GM12878 (cell line): Measurements from ENCODE around the gene GPR21. TPM values are rescaled to one million over a fixed set of nuclear protein-coding genes. Genes with fewer than 3 reads are reported as not detected.

Experiments
- ATAC-seq: fragments of 200-7000 bp; cut with Tn5 transposase; 3 replicates; pipeline ENCODE4 v1.9.1; 2020; ENCODE audit warnings: mild to moderate bottlenecking, moderate library complexity
- BruUV-seq: library from RNA; stranded (reverse); fragments of 400-500 nt; replicated peaks from 2 replicates; lab custom pipeline; 2021; lab: Mats Ljungman, UMichigan
- CTCF ChIA-PET: fragments of 300-600 bp; sonication (Branson Sonifier 250); formaldehyde crosslinking; extraction: SDS; loops from one replicate; lab custom pipeline; 2021; ENCODE audit warnings: inconsistent platforms; lab: Yijun Ruan, JAX
- POLR2A ChIA-PET: fragments of 350-600 bp; formaldehyde crosslinking; extraction: SDS; loops from one replicate; lab custom pipeline; 2021; ENCODE audit warnings: inconsistent platforms; lab: Charles Lee
- RAD21 ChIA-PET: fragments of 300-600 bp; sonication (Branson Sonifier 250); formaldehyde crosslinking; loops from one replicate; lab custom pipeline; 2023; ENCODE audit warnings: antibody characterized with exemption; ENCODE audit not compliant: unreplicated experiment; lab: Charles Lee
- SMC1A ChIA-PET: fragments of 300-600 bp; sonication (Branson Sonifier 250); formaldehyde crosslinking; loops from one replicate; lab custom pipeline; 2023; ENCODE audit not compliant: unreplicated experiment, uncharacterized antibody; lab: Charles Lee
- DNase-seq: peaks from one replicate; pipeline ENCODE4 v3.0.0-alpha.2; 2011; ENCODE audit warnings: low read depth, low spot score
- FAIRE-seq: peaks from 3 replicates; lab custom pipeline; 2011; peaks lifted over from hg19 to GRCh38; lab: Jason Lieb, UNC
- H2AFZ ChIP-seq: 2 replicates; pipeline ENCODE4 v1.6.0; 2011; ENCODE audit warnings: low read depth, low read length, control low read depth; ENCODE audit not compliant: control insufficient read depth
- H3K27ac ChIP-seq: 2 replicates; pipeline ENCODE4 v1.5.1; 2011; ENCODE audit warnings: control low read depth; ENCODE audit not compliant: control insufficient read depth, insufficient read depth
- H3K27me3 ChIP-seq, 2 experiments: replicated peaks in 1 of 2; 2 replicates each; pipeline versions ENCODE4 v1.6.0 to v1.6.1; 2011; ENCODE audit warnings: low read length in 1 of 2; ENCODE audit not compliant: control insufficient read depth in 2 of 2, insufficient read depth in 2 of 2
- H3K36me3 ChIP-seq, 2 experiments: 2 replicates each; pipeline ENCODE4 v1.5.1; 2011; ENCODE audit warnings: low read length in 1 of 2; ENCODE audit not compliant: control insufficient read depth in 2 of 2, insufficient read depth in 2 of 2
- H3K4me1 ChIP-seq: 2 replicates; pipeline ENCODE4 v1.6.1; 2011; ENCODE audit warnings: mild to moderate bottlenecking, low read length, moderate library complexity, mixed read lengths; ENCODE audit not compliant: control insufficient read depth, insufficient read depth
- H3K4me2 ChIP-seq: 2 replicates; pipeline ENCODE4 v1.6.0; 2011; ENCODE audit warnings: control low read depth; ENCODE audit not compliant: control insufficient read depth, insufficient read depth
- H3K4me3 ChIP-seq: fragments of 200-600 bp; sonication (generic); 2 replicates; pipeline ENCODE4 v1.5.1; 2016
- H3K79me2 ChIP-seq: 2 replicates; pipeline ENCODE4 v1.6.0; 2011; ENCODE audit warnings: low read length; ENCODE audit not compliant: control insufficient read depth, insufficient read depth
- H3K9ac ChIP-seq: 2 replicates; pipeline ENCODE4 v1.8.0; 2011; ENCODE audit warnings: low read length, control low read depth, mixed read lengths; ENCODE audit not compliant: control insufficient read depth, insufficient read depth
- H3K9me3 ChIP-seq: replicated peaks from 3 replicates; pipeline ENCODE4 v1.5.1; 2011; ENCODE audit warnings: mild to moderate bottlenecking, low read length; ENCODE audit not compliant: control insufficient read depth, insufficient read depth
- H4K20me1 ChIP-seq: 2 replicates; pipeline ENCODE4 v1.6.0; 2011; ENCODE audit not compliant: control insufficient read depth, insufficient read depth
- FOXK2 ChIP-seq: fragments of 450-650 bp; IDR thresholded peaks from 2 replicates; pipeline ENCODE4 v1.6.1; 2017; ENCODE audit warnings: mild to moderate bottlenecking, moderate library complexity
- WGBS: methylation state at CpG from one replicate; pipeline ENCODE4 v1.1.6; 2016; ENCODE audit warnings: low lambda C conversion rate; ENCODE audit not compliant: insufficient replicate concordance, insufficient coverage; ENCODE audit errors: missing lambda C conversion rate; 5-methylcytosine and 5-hydroxymethylcytosine counted together
- in situ Hi-C: fragments of 300-500 bp; cut with MboI; formaldehyde crosslinking; loops from 9 replicates; pipeline ENCODE4 v1.14.3; 2018; ENCODE audit warnings: mixed read lengths
- intact Hi-C: fragments of 100-400 bp; cut with micrococcal nuclease; formaldehyde crosslinking; loops from one replicate; pipeline ENCODE4 v1.14.2; 2022; ENCODE audit not compliant: unreplicated experiment
- polyA plus RNA-seq, 11 experiments: library from polyadenylated mRNA; depleted of rRNA in 4 of 11; unstranded in 6 of 11; stranded (reverse) in 5 of 11; fragments of >200 nt; fragmentation: Nextera tagmentation in 4 of 11; fragmentation: Illumina TruSeq in 1 of 11; extraction: Ambion mirVana in 4 of 11; extraction: Trizol in 1 of 11; gene quantifications; 1 replicate in 1 of 11; 2 replicates in 10 of 11; pipeline versions ENCODE4 v1.2.1 to v1.2.3, GENCODE V29; 2011 to 2016; ENCODE audit warnings: inconsistent platforms in 2 of 11, missing spikeins in 2 of 11, low read depth in 1 of 11
- total RNA-seq, 4 experiments: library from RNA; depleted of rRNA in 3 of 4; stranded (reverse); fragments of >200 nt in 3 of 4; fragmentation: Illumina TruSeq in 1 of 4; extraction: Trizol in 1 of 4; gene quantifications; 2 replicates each; pipeline versions ENCODE4 v1.2.1 to v1.2.3, GENCODE V29; 2013 to 2021
- TF ChIP-seq, protein P1 (sequence below): fragments of 450-650 bp; IDR thresholded peaks from 2 replicates; pipeline ENCODE4 v1.6.1; 2018; ENCODE audit warnings: mild to moderate bottlenecking, low read depth, moderate library complexity; ENCODE audit not compliant: partially characterized antibody
- TF ChIP-seq, protein P2 (sequence below): fragments of 450-650 bp; formaldehyde crosslinking; IDR thresholded peaks from 2 replicates; pipeline ENCODE4 v1.4.0; 2022; ENCODE audit warnings: mild to moderate bottlenecking, moderate library complexity

GPR21 gene
- total and polyA plus RNA-seq, 10 of the 15 experiments (the other 5 are each of a cell fraction or from before 2014, with no cell fraction given) = 0.09 to 1.9 (median 0.57) TPM; not detected in 4

DNA sequence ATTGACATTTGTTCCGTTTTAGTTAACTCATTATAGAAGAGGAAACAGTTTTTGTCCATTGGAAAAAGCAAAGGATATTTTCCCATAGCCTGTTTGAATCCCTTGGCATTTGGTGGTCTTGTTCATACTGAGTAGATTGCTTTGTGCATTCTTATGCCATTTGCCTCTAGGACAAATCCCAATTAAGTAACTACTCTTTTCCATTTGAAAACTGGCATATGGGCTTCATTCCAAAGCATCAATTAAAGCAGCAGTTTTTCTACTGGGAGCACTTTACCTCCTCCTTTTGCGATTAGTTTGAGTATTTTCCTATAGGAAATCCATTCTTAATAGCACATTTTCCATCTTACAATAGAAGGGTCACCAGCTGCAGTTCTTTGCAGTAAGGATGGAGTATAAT is 31.2 kb downstream of the GPR21 start:
- DNase-seq (no peak), FAIRE-seq (no peak), ATAC-seq (no peak)
- 97% methylated on average over 2 of the region's 2 CpGs for WGBS
- Histone ChIP-seq H3K36me3 (peaks cover 0 to 14% of the 10 kb centered on the region in 2 experiments; a peak in 3 of 4 replicates), H3K4me2 (no peak overlapping the region), H3K4me1 (no peaks in the 10 kb centered on the region), H3K27me3 (no peaks in the 10 kb centered on the region), H3K27ac (no peak overlapping the region), H3K4me3 (no peak overlapping the region), H2AFZ (no peak overlapping the region), H3K9me3 (no peaks in the 10 kb centered on the region), H3K79me2 (no peaks in the 10 kb centered on the region), H4K20me1 (no peaks in the 10 kb centered on the region), H3K9ac (no peak overlapping the region)
- TF ChIP-seq, protein P1, sequence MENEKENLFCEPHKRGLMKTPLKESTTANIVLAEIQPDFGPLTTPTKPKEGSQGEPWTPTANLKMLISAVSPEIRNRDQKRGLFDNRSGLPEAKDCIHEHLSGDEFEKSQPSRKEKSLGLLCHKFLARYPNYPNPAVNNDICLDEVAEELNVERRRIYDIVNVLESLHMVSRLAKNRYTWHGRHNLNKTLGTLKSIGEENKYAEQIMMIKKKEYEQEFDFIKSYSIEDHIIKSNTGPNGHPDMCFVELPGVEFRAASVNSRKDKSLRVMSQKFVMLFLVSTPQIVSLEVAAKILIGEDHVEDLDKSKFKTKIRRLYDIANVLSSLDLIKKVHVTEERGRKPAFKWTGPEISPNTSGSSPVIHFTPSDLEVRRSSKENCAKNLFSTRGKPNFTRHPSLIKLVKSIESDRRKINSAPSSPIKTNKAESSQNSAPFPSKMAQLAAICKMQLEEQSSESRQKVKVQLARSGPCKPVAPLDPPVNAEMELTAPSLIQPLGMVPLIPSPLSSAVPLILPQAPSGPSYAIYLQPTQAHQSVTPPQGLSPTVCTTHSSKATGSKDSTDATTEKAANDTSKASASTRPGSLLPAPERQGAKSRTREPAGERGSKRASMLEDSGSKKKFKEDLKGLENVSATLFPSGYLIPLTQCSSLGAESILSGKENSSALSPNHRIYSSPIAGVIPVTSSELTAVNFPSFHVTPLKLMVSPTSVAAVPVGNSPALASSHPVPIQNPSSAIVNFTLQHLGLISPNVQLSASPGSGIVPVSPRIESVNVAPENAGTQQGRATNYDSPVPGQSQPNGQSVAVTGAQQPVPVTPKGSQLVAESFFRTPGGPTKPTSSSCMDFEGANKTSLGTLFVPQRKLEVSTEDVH = no peak
- TF ChIP-seq, protein P2, sequence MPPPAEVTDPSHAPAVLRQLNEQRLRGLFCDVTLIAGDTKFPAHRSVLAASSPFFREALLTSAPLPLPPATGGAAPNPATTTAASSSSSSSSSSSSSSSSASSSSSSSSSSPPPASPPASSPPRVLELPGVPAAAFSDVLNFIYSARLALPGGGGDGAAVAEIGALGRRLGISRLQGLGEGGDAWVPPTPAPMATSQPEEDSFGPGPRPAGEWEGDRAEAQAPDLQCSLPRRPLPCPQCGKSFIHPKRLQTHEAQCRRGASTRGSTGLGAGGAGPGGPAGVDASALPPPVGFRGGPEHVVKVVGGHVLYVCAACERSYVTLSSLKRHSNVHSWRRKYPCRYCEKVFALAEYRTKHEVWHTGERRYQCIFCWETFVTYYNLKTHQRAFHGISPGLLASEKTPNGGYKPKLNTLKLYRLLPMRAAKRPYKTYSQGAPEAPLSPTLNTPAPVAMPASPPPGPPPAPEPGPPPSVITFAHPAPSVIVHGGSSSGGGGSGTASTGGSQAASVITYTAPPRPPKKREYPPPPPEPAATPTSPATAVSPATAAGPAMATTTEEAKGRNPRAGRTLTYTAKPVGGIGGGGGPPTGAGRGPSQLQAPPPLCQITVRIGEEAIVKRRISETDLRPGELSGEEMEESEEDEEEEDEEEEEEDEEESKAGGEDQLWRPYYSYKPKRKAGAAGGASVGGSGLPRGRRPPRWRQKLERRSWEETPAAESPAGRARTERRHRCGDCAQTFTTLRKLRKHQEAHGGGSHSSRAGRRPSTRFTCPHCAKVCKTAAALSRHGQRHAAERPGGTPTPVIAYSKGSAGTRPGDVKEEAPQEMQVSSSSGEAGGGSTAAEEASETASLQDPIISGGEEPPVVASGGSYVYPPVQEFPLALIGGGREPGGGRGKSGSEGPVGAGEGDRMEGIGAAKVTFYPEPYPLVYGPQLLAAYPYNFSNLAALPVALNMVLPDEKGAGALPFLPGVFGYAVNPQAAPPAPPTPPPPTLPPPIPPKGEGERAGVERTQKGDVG (CRISPR knock-in tag) = no peak
- no peak for TF ChIP-seq FOXK2
- POLR2A ChIA-PET = no interaction called here
- CTCF ChIA-PET = interaction anchor here (1.0 kb wide), 1 partner anchor 15 kb away, joined by 3 read pairs; no protein-coding TSS in a partner anchor
- intact Hi-C loops = no loop called here
- in situ Hi-C loops = no loop called here
- BruUV-seq = no TSS peak
- SMC1A ChIA-PET = no interaction called here
- RAD21 ChIA-PET = no interaction called here
